Panc1 (cell line): ENCODE results near the gene CAV2.

Experiments
- TF ChIP-seq, protein P1 (sequence below): fragments of 450-650 bp; IDR thresholded peaks from 2 replicates; pipeline ENCODE4 v1.5.1; 2017; ENCODE audit warnings: mild to moderate bottlenecking
- TF ChIP-seq, protein P2 (sequence below), 2 experiments: IDR thresholded peaks; 2 replicates each; pipeline ENCODE4 v1.6.1; 2011 to 2012; ENCODE audit warnings: low read depth in 2 of 2, control low read depth in 1 of 2, low read length in 1 of 2, mild to moderate bottlenecking in 1 of 2, moderate library complexity in 1 of 2; ENCODE audit not compliant: insufficient read depth in 1 of 2

DNA sequence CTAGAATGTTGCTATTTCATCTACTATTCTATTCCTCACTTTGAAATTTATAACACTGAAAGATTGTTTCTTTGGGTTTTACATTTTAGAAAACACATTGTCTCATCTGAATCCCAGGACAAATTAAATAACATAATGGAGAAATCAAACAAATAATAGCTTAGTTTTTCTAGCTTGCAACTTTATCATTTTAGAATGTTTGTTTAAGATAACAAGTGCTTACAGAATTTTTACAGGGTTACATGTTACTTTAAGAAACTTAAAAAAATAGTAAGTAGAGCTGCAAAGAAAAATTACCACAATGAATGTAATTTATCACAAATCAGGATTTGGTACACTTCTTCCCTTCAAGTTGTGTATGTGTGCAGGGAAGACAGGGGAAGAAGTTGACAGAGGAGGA, 11.3 kb downstream of the CAV2 start:
- TF ChIP-seq, protein P1, sequence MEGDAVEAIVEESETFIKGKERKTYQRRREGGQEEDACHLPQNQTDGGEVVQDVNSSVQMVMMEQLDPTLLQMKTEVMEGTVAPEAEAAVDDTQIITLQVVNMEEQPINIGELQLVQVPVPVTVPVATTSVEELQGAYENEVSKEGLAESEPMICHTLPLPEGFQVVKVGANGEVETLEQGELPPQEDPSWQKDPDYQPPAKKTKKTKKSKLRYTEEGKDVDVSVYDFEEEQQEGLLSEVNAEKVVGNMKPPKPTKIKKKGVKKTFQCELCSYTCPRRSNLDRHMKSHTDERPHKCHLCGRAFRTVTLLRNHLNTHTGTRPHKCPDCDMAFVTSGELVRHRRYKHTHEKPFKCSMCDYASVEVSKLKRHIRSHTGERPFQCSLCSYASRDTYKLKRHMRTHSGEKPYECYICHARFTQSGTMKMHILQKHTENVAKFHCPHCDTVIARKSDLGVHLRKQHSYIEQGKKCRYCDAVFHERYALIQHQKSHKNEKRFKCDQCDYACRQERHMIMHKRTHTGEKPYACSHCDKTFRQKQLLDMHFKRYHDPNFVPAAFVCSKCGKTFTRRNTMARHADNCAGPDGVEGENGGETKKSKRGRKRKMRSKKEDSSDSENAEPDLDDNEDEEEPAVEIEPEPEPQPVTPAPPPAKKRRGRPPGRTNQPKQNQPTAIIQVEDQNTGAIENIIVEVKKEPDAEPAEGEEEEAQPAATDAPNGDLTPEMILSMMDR, result no peak
- TF ChIP-seq, protein P2, sequence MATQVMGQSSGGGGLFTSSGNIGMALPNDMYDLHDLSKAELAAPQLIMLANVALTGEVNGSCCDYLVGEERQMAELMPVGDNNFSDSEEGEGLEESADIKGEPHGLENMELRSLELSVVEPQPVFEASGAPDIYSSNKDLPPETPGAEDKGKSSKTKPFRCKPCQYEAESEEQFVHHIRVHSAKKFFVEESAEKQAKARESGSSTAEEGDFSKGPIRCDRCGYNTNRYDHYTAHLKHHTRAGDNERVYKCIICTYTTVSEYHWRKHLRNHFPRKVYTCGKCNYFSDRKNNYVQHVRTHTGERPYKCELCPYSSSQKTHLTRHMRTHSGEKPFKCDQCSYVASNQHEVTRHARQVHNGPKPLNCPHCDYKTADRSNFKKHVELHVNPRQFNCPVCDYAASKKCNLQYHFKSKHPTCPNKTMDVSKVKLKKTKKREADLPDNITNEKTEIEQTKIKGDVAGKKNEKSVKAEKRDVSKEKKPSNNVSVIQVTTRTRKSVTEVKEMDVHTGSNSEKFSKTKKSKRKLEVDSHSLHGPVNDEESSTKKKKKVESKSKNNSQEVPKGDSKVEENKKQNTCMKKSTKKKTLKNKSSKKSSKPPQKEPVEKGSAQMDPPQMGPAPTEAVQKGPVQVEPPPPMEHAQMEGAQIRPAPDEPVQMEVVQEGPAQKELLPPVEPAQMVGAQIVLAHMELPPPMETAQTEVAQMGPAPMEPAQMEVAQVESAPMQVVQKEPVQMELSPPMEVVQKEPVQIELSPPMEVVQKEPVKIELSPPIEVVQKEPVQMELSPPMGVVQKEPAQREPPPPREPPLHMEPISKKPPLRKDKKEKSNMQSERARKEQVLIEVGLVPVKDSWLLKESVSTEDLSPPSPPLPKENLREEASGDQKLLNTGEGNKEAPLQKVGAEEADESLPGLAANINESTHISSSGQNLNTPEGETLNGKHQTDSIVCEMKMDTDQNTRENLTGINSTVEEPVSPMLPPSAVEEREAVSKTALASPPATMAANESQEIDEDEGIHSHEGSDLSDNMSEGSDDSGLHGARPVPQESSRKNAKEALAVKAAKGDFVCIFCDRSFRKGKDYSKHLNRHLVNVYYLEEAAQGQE (IDR thresholded peaks at IDR 0.05; ENCODE audit: insufficient read depth in 1 of 2, low read depth in 2 of 2, low read length in 1 of 2), result no peak
